H9 (cell line): ENCODE measurements around the gene DDX1. TPM values are rescaled to one million over a fixed set of nuclear protein-coding genes. Genes with fewer than 3 reads are reported as not detected.

Experiments used
- DNase-seq: peaks from one replicate; pipeline ENCODE4 v3.0.0-alpha.2; 2017
- H2AFZ ChIP-seq: one replicate; pipeline ENCODE4 v1.6.1; 2013; ENCODE audit warnings: mild to moderate bottlenecking, low read length, control low read depth, moderate library complexity
- H2AK5ac ChIP-seq: 2 replicates; pipeline ENCODE4 v1.6.1; 2013; ENCODE audit warnings: low read length, control low read depth, mixed read lengths; ENCODE audit not compliant: insufficient read length
- H2BK120ac ChIP-seq: one replicate; pipeline ENCODE4 v1.6.1; 2013; ENCODE audit warnings: low read depth, mild to moderate bottlenecking, low read length, control low read depth, inconsistent platforms; ENCODE audit not compliant: poor library complexity, severe bottlenecking
- H2BK12ac ChIP-seq: 2 replicates; pipeline ENCODE4 v1.6.1; 2013; ENCODE audit warnings: low read length, control low read depth, mixed read lengths, low read depth; ENCODE audit not compliant: insufficient read length
- H2BK15ac ChIP-seq: 2 replicates; pipeline ENCODE4 v1.6.1; 2013; ENCODE audit warnings: low read depth, low read length, control low read depth
- H2BK20ac ChIP-seq: one replicate; pipeline ENCODE4 v1.6.1; 2013; ENCODE audit warnings: low read depth, mild to moderate bottlenecking, low read length, control low read depth, inconsistent platforms; ENCODE audit not compliant: poor library complexity, severe bottlenecking
- H2BK5ac ChIP-seq: 2 replicates; pipeline ENCODE4 v1.6.1; 2013; ENCODE audit warnings: low read length, control low read depth, mixed read lengths; ENCODE audit not compliant: insufficient read length
- H3K14ac ChIP-seq: 2 replicates; pipeline ENCODE4 v1.6.1; 2013; ENCODE audit warnings: low read length, control low read depth; ENCODE audit not compliant: insufficient read depth
- H3K18ac ChIP-seq: 2 replicates; pipeline ENCODE4 v1.6.1; 2013; ENCODE audit warnings: low read depth, mild to moderate bottlenecking, mixed read lengths, low read length, control low read depth; ENCODE audit not compliant: insufficient read length
- H3K23ac ChIP-seq: 2 replicates; pipeline ENCODE4 v1.6.1; 2013; ENCODE audit warnings: low read length, control low read depth, mixed read lengths, low read depth; ENCODE audit not compliant: insufficient read length
- H3K23me2 ChIP-seq: 2 replicates; pipeline ENCODE4 v1.6.1; 2013; ENCODE audit warnings: low read depth, mild to moderate bottlenecking, mixed read lengths, low read length, control low read depth; ENCODE audit not compliant: insufficient read length, poor library complexity, severe bottlenecking
- H3K27ac ChIP-seq: 2 replicates; pipeline ENCODE4 v1.5.1; 2013; ENCODE audit warnings: low read length, control low read depth, mixed read lengths, low read depth; ENCODE audit not compliant: insufficient read length
- H3K27me3 ChIP-seq: 2 replicates; pipeline ENCODE4 v1.6.1; 2013; ENCODE audit warnings: low read length, control low read depth, inconsistent platforms; ENCODE audit not compliant: insufficient read depth
- H3K4ac ChIP-seq: 2 replicates; pipeline ENCODE4 v1.6.1; 2013; ENCODE audit warnings: low read depth, mild to moderate bottlenecking, control low read depth, inconsistent platforms, low read length, moderate library complexity
- H3K4me1 ChIP-seq: 2 replicates; pipeline ENCODE4 v1.6.1; 2013; ENCODE audit warnings: low read length, control low read depth, inconsistent platforms; ENCODE audit not compliant: insufficient read depth
- H3K4me2 ChIP-seq: 2 replicates; pipeline ENCODE4 v1.6.1; 2013; ENCODE audit warnings: low read length, control low read depth, mixed read lengths; ENCODE audit not compliant: insufficient read length, insufficient read depth
- H3K56ac ChIP-seq: 2 replicates; pipeline ENCODE4 v1.6.1; 2013; ENCODE audit warnings: low read depth, mild to moderate bottlenecking, mixed read lengths, low read length, control low read depth; ENCODE audit not compliant: insufficient read length
- H3K79me1 ChIP-seq: 2 replicates; pipeline ENCODE4 v1.6.1; 2013; ENCODE audit warnings: low read depth, mild to moderate bottlenecking, moderate library complexity, low read length, control low read depth, inconsistent platforms; ENCODE audit not compliant: insufficient read depth, poor library complexity, severe bottlenecking
- H3K79me2 ChIP-seq: 2 replicates; pipeline ENCODE4 v1.6.1; 2013; ENCODE audit warnings: low read length, control low read depth, inconsistent platforms; ENCODE audit not compliant: insufficient read depth
- H3K9ac ChIP-seq: 2 replicates; pipeline ENCODE4 v1.6.1; 2013; ENCODE audit warnings: low read length, control low read depth, mixed read lengths; ENCODE audit not compliant: insufficient read length; ENCODE audit errors: extremely low read depth
- H3K9me3 ChIP-seq: one replicate; pipeline ENCODE4 v1.6.1; 2013; ENCODE audit warnings: low read depth, low read length, inconsistent platforms; ENCODE audit not compliant: control insufficient read depth
- H3T11ph ChIP-seq: one replicate; pipeline ENCODE4 v1.6.1; 2013; ENCODE audit warnings: mild to moderate bottlenecking, low read length, control low read depth, inconsistent platforms
- H4K20me1 ChIP-seq: one replicate; pipeline ENCODE4 v1.6.1; 2013; ENCODE audit not compliant: control insufficient read depth, insufficient read length, insufficient read depth
- H4K5ac ChIP-seq: 2 replicates; pipeline ENCODE4 v1.6.1; 2013; ENCODE audit warnings: low read depth, mild to moderate bottlenecking, mixed read lengths, low read length, control low read depth; ENCODE audit not compliant: insufficient read length
- H4K8ac ChIP-seq: replicated peaks from 2 replicates; pipeline ENCODE4 v1.6.1; 2013; ENCODE audit warnings: low read length, control low read depth, mixed read lengths, low read depth; ENCODE audit not compliant: insufficient read length
- H4K91ac ChIP-seq: 2 replicates; pipeline ENCODE4 v1.6.1; 2013; ENCODE audit warnings: low read depth, mild to moderate bottlenecking, moderate library complexity, mixed read lengths, low read length, control low read depth; ENCODE audit not compliant: insufficient read length
- H3K27ac Mint-ChIP-seq, 3 experiments: 2 replicates in 2 of 3; 3 replicates in 1 of 3; pipeline ENCODE4 v1.8.0; 2020 to 2021; ENCODE audit warnings: mixed read lengths in 3 of 3, mild to moderate bottlenecking in 1 of 3, moderate library complexity in 1 of 3
- H3K27me3 Mint-ChIP-seq: 2 replicates; pipeline ENCODE4 v1.8.0; 2021; ENCODE audit warnings: low read depth, mild to moderate bottlenecking, moderate library complexity, mixed read lengths
- H3K36me3 Mint-ChIP-seq, 3 experiments: 2 replicates in 2 of 3; 3 replicates in 1 of 3; pipeline ENCODE4 v1.8.0; 2020 to 2021; ENCODE audit warnings: low read depth in 3 of 3, mixed read lengths in 3 of 3; ENCODE audit not compliant: insufficient read depth in 1 of 3
- H3K4me1 Mint-ChIP-seq, 2 experiments: 2 replicates each; pipeline ENCODE4 v1.8.0; 2020; ENCODE audit warnings: mixed read lengths in 2 of 2
- H3K4me3 Mint-ChIP-seq, 2 experiments: 2 replicates in 1 of 2; 3 replicates in 1 of 2; pipeline ENCODE4 v1.8.0; 2020 to 2021; ENCODE audit warnings: mild to moderate bottlenecking in 2 of 2, mixed read lengths in 2 of 2, moderate library complexity in 1 of 2
- H3K9me3 Mint-ChIP-seq, 2 experiments: 2 replicates in 1 of 2; 3 replicates in 1 of 2; pipeline ENCODE4 v1.8.0; 2020; ENCODE audit warnings: mild to moderate bottlenecking in 2 of 2, mixed read lengths in 2 of 2, moderate library complexity in 1 of 2
- CTCF ChIP-seq: fragments of 200-600 bp; sonication (generic); conservative IDR thresholded peaks from 3 replicates; pipeline ENCODE4 v1.8.0; 2021; ENCODE audit warnings: antibody characterized with exemption, mild to moderate bottlenecking
- WGBS: extraction: QIAGEN DNeasy Blood & Tissue Kit; methylation state at CpG from one replicate; pipeline ENCODE4 v1.1.7; 2013; ENCODE audit warnings: missing lambda C conversion rate, low lambda C conversion rate, mixed read lengths; ENCODE audit not compliant: insufficient read length; ENCODE audit errors: extremely low coverage; 5-methylcytosine and 5-hydroxymethylcytosine counted together
- total RNA-seq: library from RNA; stranded (reverse); gene quantifications from 2 replicates; pipeline ENCODE4 v1.2.1, GENCODE V29; 2021

The DDX1 gene
- total RNA-seq, 1 experiment from 2014 or later, result 120 TPM

DNA sequence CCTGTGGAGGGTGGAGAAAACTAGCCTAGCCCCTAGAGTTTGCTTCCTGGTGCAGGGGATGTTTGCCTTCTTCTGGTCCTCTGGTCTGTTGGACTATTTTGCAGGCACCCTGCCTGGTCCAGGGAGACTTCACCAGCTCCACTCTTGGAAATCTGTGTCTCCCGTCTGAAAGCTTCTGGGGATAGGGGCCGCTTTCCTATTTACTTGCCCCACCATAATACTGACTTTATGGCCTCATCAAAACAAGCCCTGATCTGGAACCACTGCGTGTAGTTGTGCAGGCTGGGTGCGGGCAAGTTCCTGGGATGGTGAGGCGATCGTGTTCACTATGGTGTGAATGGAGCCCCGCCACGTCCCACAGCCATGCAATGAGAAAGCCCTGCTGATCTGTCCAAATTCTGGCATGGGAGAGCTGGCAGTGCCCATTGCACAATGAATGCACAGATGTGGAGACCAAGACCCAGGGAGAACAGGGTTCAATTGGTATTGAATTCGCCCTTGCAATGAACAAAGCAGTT is 74.3 kb downstream of the DDX1 start:
- Histone ChIP-seq H2BK20ac (no peak overlapping the region), H3K23ac (no peak overlapping the region), H4K5ac (no peak overlapping the region), H3K27ac (no peak overlapping the region), H2BK120ac (no peak overlapping the region), H3T11ph (no peak overlapping the region), H3K27me3 (no peaks in the 10 kb centered on the region), H2BK5ac (no peak overlapping the region), H4K20me1 (no peaks in the 10 kb centered on the region), H3K18ac (no peak overlapping the region), H2BK15ac (no peak overlapping the region), H4K8ac (no peak overlapping the region), H3K79me2 (no peaks in the 10 kb centered on the region), H3K56ac (no peak overlapping the region), H2BK12ac (no peak overlapping the region), H3K79me1 (no peaks in the 10 kb centered on the region), H2AFZ (no peak overlapping the region), H3K23me2 (no peaks in the 10 kb centered on the region), H2AK5ac (no peak overlapping the region), H3K4me1 (no peaks in the 10 kb centered on the region; the same call in 1 of the 2 replicates), H3K4ac (no peak overlapping the region), H3K14ac (no peak overlapping the region), H3K9me3 (no peaks in the 10 kb centered on the region), H4K91ac (no peak overlapping the region), H3K4me2 (no peak overlapping the region), H3K9ac (no peak overlapping the region)
- H3K9me3 Mint-ChIP-seq, result peaks cover 0 to 2% of the 10 kb centered on the region in 2 experiments; a peak in 3 of 5 replicates
- H3K36me3 Mint-ChIP-seq, result peaks cover 0 to 1% (median 0%) of the 10 kb centered on the region in 3 experiments; a peak in 1 of 7 replicates
- no CpG with 5 or more reads among the region's 9 CpGs for WGBS
- no peak for DNase-seq
- H3K27ac Mint-ChIP-seq, result no peak overlapping the region
- H3K4me1 Mint-ChIP-seq, result peaks cover 10 to 17% of the 10 kb centered on the region in 2 experiments
- no peak overlapping the region for H3K4me3 Mint-ChIP-seq
- H3K27me3 Mint-ChIP-seq, result peaks cover 2% of the 10 kb centered on the region
- TF ChIP-seq CTCF, result no peak
